HL-60 (cell line): ENCODE results near the gene TMEM37.

Experiments used
- DNase-seq, 2 experiments: peaks; one replicate each; pipeline ENCODE4 v3.0.0-alpha.2; 2010 to 2020; ENCODE audit warnings: low read depth in 1 of 2, low spot score in 1 of 2
- H3K27ac ChIP-seq: fragments of 250-450 bp; sonication (Bioruptor Pico); replicated peaks from 2 replicates; pipeline ENCODE4 v1.5.1; 2020; ENCODE audit warnings: mild to moderate bottlenecking, moderate library complexity
- H3K27me3 ChIP-seq: fragments of 250-450 bp; sonication (Bioruptor Pico); 2 replicates; pipeline ENCODE4 v1.5.1; 2021; ENCODE audit warnings: mild to moderate bottlenecking, moderate library complexity; ENCODE audit not compliant: insufficient read depth, poor library complexity, severe bottlenecking
- H3K4me3 ChIP-seq: replicated peaks from 2 replicates; pipeline ENCODE4 v1.5.1; 2011; ENCODE audit warnings: mild to moderate bottlenecking, control low read depth, low read length; ENCODE audit not compliant: insufficient read depth
- GABPA ChIP-seq: IDR thresholded peaks from 2 replicates; pipeline ENCODE4 v1.6.1; 2012; ENCODE audit warnings: low read depth
- POLR2AphosphoS5 ChIP-seq: IDR thresholded peaks from 2 replicates; pipeline ENCODE4 v1.6.1; 2012; ENCODE audit warnings: low read depth
- SPI1 ChIP-seq: IDR thresholded peaks from 2 replicates; pipeline ENCODE4 v1.6.1; 2012; ENCODE audit warnings: low read depth, mild to moderate bottlenecking, borderline replicate concordance
- TF ChIP-seq, protein P1 (sequence below): IDR thresholded peaks from one replicate; pipeline ENCODE4 v1.5.1; 2011; ENCODE audit warnings: low read length, control low read depth, inconsistent platforms; ENCODE audit not compliant: insufficient read depth
- TF ChIP-seq, protein P2 (sequence below): IDR thresholded peaks from 2 replicates; pipeline ENCODE4 v1.6.1; 2012; ENCODE audit warnings: low read depth; ENCODE audit not compliant: insufficient replicate concordance

TMEM37 gene

DNA sequence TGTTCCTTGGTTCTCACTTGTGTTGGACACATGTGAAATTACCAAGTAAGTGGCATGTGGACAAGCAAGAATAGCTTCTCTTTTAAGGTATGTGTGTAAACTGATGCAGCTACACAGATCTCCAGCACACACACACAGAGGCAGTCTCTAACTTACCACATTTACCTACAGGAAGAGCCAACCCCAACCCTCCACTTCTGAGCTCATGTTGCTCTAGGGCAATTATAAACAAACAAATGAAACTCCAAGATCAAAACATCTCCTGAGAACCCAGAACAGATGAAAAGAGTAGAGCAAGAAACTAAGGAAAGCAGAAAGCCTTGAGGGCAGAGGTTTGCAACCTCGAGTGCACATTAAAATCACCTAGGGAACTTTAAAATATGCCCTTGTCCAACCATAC, 16.0 kb upstream of the TMEM37 start:
- Histone ChIP-seq H3K4me3 (no peak overlapping the region), H3K27ac (no peak overlapping the region), H3K27me3 (no peaks in the 10 kb centered on the region)
- DNase-seq: no peak
- TF ChIP-seq SPI1: no peak
- TF ChIP-seq, protein P1, sequence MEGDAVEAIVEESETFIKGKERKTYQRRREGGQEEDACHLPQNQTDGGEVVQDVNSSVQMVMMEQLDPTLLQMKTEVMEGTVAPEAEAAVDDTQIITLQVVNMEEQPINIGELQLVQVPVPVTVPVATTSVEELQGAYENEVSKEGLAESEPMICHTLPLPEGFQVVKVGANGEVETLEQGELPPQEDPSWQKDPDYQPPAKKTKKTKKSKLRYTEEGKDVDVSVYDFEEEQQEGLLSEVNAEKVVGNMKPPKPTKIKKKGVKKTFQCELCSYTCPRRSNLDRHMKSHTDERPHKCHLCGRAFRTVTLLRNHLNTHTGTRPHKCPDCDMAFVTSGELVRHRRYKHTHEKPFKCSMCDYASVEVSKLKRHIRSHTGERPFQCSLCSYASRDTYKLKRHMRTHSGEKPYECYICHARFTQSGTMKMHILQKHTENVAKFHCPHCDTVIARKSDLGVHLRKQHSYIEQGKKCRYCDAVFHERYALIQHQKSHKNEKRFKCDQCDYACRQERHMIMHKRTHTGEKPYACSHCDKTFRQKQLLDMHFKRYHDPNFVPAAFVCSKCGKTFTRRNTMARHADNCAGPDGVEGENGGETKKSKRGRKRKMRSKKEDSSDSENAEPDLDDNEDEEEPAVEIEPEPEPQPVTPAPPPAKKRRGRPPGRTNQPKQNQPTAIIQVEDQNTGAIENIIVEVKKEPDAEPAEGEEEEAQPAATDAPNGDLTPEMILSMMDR: no peak
- no peak for TF ChIP-seq POLR2AphosphoS5
- TF ChIP-seq GABPA: no peak
- TF ChIP-seq, protein P2, sequence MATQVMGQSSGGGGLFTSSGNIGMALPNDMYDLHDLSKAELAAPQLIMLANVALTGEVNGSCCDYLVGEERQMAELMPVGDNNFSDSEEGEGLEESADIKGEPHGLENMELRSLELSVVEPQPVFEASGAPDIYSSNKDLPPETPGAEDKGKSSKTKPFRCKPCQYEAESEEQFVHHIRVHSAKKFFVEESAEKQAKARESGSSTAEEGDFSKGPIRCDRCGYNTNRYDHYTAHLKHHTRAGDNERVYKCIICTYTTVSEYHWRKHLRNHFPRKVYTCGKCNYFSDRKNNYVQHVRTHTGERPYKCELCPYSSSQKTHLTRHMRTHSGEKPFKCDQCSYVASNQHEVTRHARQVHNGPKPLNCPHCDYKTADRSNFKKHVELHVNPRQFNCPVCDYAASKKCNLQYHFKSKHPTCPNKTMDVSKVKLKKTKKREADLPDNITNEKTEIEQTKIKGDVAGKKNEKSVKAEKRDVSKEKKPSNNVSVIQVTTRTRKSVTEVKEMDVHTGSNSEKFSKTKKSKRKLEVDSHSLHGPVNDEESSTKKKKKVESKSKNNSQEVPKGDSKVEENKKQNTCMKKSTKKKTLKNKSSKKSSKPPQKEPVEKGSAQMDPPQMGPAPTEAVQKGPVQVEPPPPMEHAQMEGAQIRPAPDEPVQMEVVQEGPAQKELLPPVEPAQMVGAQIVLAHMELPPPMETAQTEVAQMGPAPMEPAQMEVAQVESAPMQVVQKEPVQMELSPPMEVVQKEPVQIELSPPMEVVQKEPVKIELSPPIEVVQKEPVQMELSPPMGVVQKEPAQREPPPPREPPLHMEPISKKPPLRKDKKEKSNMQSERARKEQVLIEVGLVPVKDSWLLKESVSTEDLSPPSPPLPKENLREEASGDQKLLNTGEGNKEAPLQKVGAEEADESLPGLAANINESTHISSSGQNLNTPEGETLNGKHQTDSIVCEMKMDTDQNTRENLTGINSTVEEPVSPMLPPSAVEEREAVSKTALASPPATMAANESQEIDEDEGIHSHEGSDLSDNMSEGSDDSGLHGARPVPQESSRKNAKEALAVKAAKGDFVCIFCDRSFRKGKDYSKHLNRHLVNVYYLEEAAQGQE: no peak

DNA sequence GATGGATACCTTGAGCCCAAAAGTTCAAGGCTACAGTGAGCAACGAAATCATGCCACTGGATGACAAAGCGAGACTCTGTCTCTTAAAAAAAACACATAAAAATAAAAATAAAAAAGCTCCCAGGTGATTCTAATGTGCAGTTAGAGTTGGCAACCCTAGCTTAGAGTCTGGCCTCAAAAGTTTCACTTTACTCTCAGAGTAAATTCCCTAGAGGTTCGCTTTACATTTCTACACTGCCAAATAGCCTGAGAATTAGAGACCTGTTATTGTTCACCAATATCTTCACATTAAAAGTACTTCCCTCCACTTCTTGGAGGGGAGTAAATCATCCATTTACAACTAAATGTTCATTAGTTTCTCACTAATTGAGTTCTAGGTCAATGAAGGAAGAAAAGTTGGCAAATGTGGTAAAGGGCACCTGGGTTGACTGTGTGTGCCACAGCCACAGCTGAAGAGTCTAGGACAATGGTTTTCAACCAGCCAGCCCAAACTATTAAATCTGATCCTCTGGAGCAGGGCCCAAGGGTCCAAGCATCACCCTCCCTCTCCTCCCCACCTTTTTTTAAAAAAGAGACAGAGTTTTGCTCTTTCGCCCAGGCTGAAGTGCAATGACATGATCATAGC, 15.2 kb upstream of the TMEM37 start:
- Histone ChIP-seq H3K4me3 (no peak overlapping the region), H3K27me3 (no peaks in the 10 kb centered on the region), H3K27ac (no peak overlapping the region)
- TF ChIP-seq POLR2AphosphoS5 (no peak), GABPA (no peak)
- TF ChIP-seq, protein P1: no peak
- TF ChIP-seq, protein P2: no peak
- DNase-seq: no peak

DNA sequence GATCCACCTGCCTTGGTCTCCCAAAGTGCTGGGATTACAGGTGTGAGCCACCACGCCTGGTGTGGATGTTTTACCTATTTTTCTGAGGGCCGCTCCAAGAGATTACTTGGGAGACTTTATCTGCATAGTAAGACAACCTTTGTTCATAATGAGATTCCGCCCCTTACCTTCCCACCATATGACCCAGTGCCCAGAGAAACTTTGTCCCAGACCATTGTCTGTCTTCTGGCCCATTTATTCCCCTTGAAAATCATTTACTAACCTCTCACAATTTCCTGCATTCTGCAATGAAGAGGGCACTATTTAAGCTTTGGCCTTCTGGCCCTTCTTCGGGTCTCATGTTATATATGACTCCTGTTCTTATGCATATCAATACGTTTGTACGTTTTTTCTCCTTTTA, 13.7 kb upstream of the TMEM37 start:
- TF ChIP-seq SPI1 (no peak), GABPA (no peak), POLR2AphosphoS5 (no peak)
- TF ChIP-seq, protein P2: no peak
- TF ChIP-seq, protein P1: no peak
- no peak for DNase-seq
- no peak overlapping the region for H3K4me3 ChIP-seq

More for the DNA sequence above, 13.7 kb upstream of the TMEM37 start:
- Histone ChIP-seq H3K27ac (no peak overlapping the region), H3K27me3 (no peaks in the 10 kb centered on the region)
